ENCODE results near the gene CREG1.

CREG1 gene

GRCh38 chr1:167514288-167514687, 39.3 kb downstream of the CREG1 start:
- no peak overlapping the region for H3K27ac ChIP-seq (ENCODE audit: extremely low read depth, low read depth, low read length)
- no peaks in the 10 kb centered on the region for H3K9me3 ChIP-seq (ENCODE audit: control insufficient read depth, insufficient read depth, low read depth, low read length)
- ChIA-PET CTCF (interaction anchor here (1.0 to 2.5 kb wide), 2 partner anchors 21 to 27 kb away, joined by 8 to 10 read pairs; no protein-coding TSS in a partner anchor), POLR2A (no interaction called here)
- no peaks in the 10 kb centered on the region for H3K36me3 ChIP-seq (ENCODE audit: control insufficient read depth in 2 of 2, insufficient read depth in 1 of 2, low read length in 2 of 2)
- H3K4me1 ChIP-seq (ENCODE audit: control insufficient read depth, insufficient read depth, low read length): no peaks in the 10 kb centered on the region
- no peak for TF ChIP-seq HOXC10 (CRISPR knock-in tag; IDR thresholded peaks at IDR 0.05)
- TF ChIP-seq ZNF140 (tag by site-specific recombination; IDR thresholded peaks at IDR 0.05): no peak
- no peak for TF ChIP-seq PRDM1 (tag by site-specific recombination; IDR thresholded peaks at IDR 0.05)
- TF ChIP-seq ZNF404 (tag by site-specific recombination; IDR thresholded peaks at IDR 0.05): no peak
- no peak overlapping the region for H3K4me3 ChIP-seq (ENCODE audit: low read depth, low read length)

GRCh38 chr1:167512046-167512654, 41.4 kb downstream of the CREG1 start:
- CTCF ChIA-PET: no interaction called here
- POLR2A ChIA-PET: no interaction called here
- Histone ChIP-seq H3K4me1 (ENCODE audit: control insufficient read depth, insufficient read depth, low read length) (no peaks in the 10 kb centered on the region), H3K4me3 (ENCODE audit: low read depth, low read length) (no peak overlapping the region), H3K36me3 (ENCODE audit: control insufficient read depth in 2 of 2, insufficient read depth in 1 of 2, low read length in 2 of 2) (no peaks in the 10 kb centered on the region), H3K27ac (ENCODE audit: extremely low read depth, low read depth, low read length) (no peak overlapping the region), H3K9me3 (ENCODE audit: control insufficient read depth, insufficient read depth, low read depth, low read length) (no peaks in the 10 kb centered on the region)
- no peak for TF ChIP-seq ZNF398 (tag by site-specific recombination; IDR thresholded peaks at IDR 0.05)
- TF ChIP-seq ZNF211 (tag by site-specific recombination; IDR thresholded peaks at IDR 0.05; ENCODE audit: low read depth): no peak
- TF ChIP-seq BCL11B (tag by site-specific recombination; IDR thresholded peaks at IDR 0.05; ENCODE audit: low read depth): no peak
- no peak for TF ChIP-seq ZNF792 (tag by site-specific recombination; IDR thresholded peaks at IDR 0.05)
- TF ChIP-seq PRDM6 (tag by site-specific recombination; IDR thresholded peaks at IDR 0.05): no peak
- TF ChIP-seq PRDM10 (tag by site-specific recombination; IDR thresholded peaks at IDR 0.05): no peak
- TF ChIP-seq ZBTB7A (tag by site-specific recombination; IDR thresholded peaks at IDR 0.05; ENCODE audit: low read depth): no peak
- no peak for TF ChIP-seq ZNF133 (tag by site-specific recombination; IDR thresholded peaks at IDR 0.05)
- TF ChIP-seq ZNF366 (tag by site-specific recombination; conservative IDR thresholded peaks at IDR 0.05): no peak

- ChIA-PET CTCF (no interaction called here), POLR2A (no interaction called here)
- no peaks in the 10 kb centered on the region for H3K36me3 ChIP-seq (ENCODE audit: control insufficient read depth in 2 of 2, insufficient read depth in 1 of 2, low read length in 2 of 2)
- H3K27ac ChIP-seq (ENCODE audit: extremely low read depth, low read depth, low read length): no peak overlapping the region
- no peaks in the 10 kb centered on the region for H3K9me3 ChIP-seq (ENCODE audit: control insufficient read depth, insufficient read depth, low read depth, low read length)
- H3K4me3 ChIP-seq (ENCODE audit: low read depth, low read length): no peak overlapping the region
- H3K4me1 ChIP-seq (ENCODE audit: control insufficient read depth, insufficient read depth, low read length): no peaks in the 10 kb centered on the region
- TF ChIP-seq ZNF843 (tag by site-specific recombination; IDR thresholded peaks at IDR 0.05) (no peak), KLF1 (tag by site-specific recombination; IDR thresholded peaks at IDR 0.05) (no peak), MYNN (tag by site-specific recombination; IDR thresholded peaks at IDR 0.05; ENCODE audit: borderline replicate concordance) (no peak), ZBTB10 (tag by site-specific recombination; IDR thresholded peaks at IDR 0.05) (no peak), ZNF626 (tag by site-specific recombination; IDR thresholded peaks at IDR 0.05) (no peak), ZNF155 (tag by site-specific recombination; IDR thresholded peaks at IDR 0.05) (no peak), ZNF169 (tag by site-specific recombination; IDR thresholded peaks at IDR 0.05) (no peak), ZNF239 (tag by site-specific recombination; IDR thresholded peaks at IDR 0.05) (no peak)
Observed at GRCh38 chr1:167511374-167511986, 42.1 kb downstream of the CREG1 start.
